Activated CD4-positive, alpha-beta T cell treated with anti-CD3 and anti-CD28 coated beads for 24 hours (primary cell): ENCODE measurements around the gene TMEM138.
"Not testable (repeated sequence)": the region's sequence is repeated elsewhere in the genome, so short reads cannot be mapped to it uniquely, and the experiment has no call there.

Experiments used
- DNase-seq, 2 donors: peaks; one replicate each; pipeline ENCODE4 v3.0.0-alpha.2; 2020; ENCODE audit warnings: low read depth in 2 of 2

Gene TMEM138

GRCh38 chr11:61364012-61364675 lies 2.0 kb downstream of the TMEM138 start:
- no peak for DNase-seq

- no peak for DNase-seq
These were observed 5.2 kb downstream of the TMEM138 start for GRCh38 chr11:61367406-61367805.

- no peak for DNase-seq
These were observed 6.5 kb downstream of the TMEM138 start for GRCh38 chr11:61368646-61369045.

- DNase-seq = no peak
These were observed 7.5 kb downstream of the TMEM138 start for GRCh38 chr11:61369372-61370348.

GRCh38 chr11:61370349-61371005 lies 8.3 kb downstream of the TMEM138 start:
- no peak for DNase-seq

GRCh38 chr11:61372659-61373420 lies 10.7 kb downstream of the TMEM138 start:
- DNase-seq = no peak

- no peak for DNase-seq
These were observed 13.6 kb downstream of the TMEM138 start for GRCh38 chr11:61375761-61376108.

GRCh38 chr11:61377461-61378160 lies 15.4 kb downstream of the TMEM138 start:
- no peak for DNase-seq

GRCh38 chr11:61378713-61379313 lies 16.6 kb downstream of the TMEM138 start:
- DNase-seq = no peak

- DNase-seq = no peak
These were observed 18.7 kb downstream of the TMEM138 start for GRCh38 chr11:61380884-61381283.

- not testable (repeated sequence) for DNase-seq
These were observed 21.7 kb downstream of the TMEM138 start for GRCh38 chr11:61383859-61384258.

- no peak for DNase-seq
These were observed 22.4 kb downstream of the TMEM138 start for GRCh38 chr11:61384271-61385242.

GRCh38 chr11:61390161-61390560 lies 28.0 kb downstream of the TMEM138 start:
- DNase-seq = no peak

- DNase-seq = no peak
These were observed 30.9 kb downstream of the TMEM138 start for GRCh38 chr11:61392981-61393595.

GRCh38 chr11:61401173-61401572 lies 39.0 kb downstream of the TMEM138 start:
- no peak for DNase-seq

- DNase-seq = no peak
These were observed 39.4 kb downstream of the TMEM138 start for GRCh38 chr11:61401573-61401972.

- DNase-seq = no peak
These were observed 41.5 kb downstream of the TMEM138 start for GRCh38 chr11:61403658-61404057.

GRCh38 chr11:61404103-61404502 lies 41.9 kb downstream of the TMEM138 start:
- DNase-seq = no peak

GRCh38 chr11:61404641-61405040 lies 42.5 kb downstream of the TMEM138 start:
- no peak for DNase-seq
